Fibroblast of skin of left quadriceps (primary cell): ENCODE data around the gene RSRC2.
"Not testable (repeated sequence)": the region's sequence is repeated elsewhere in the genome, so short reads cannot be mapped to it uniquely, and the experiment has no call there.

ENCODE experiments used
- DNase-seq, 2 experiments: peaks; one replicate each; pipeline ENCODE4 v3.0.0-alpha.2; 2013; ENCODE audit warnings: low read depth in 2 of 2

Gene RSRC2, protein sequence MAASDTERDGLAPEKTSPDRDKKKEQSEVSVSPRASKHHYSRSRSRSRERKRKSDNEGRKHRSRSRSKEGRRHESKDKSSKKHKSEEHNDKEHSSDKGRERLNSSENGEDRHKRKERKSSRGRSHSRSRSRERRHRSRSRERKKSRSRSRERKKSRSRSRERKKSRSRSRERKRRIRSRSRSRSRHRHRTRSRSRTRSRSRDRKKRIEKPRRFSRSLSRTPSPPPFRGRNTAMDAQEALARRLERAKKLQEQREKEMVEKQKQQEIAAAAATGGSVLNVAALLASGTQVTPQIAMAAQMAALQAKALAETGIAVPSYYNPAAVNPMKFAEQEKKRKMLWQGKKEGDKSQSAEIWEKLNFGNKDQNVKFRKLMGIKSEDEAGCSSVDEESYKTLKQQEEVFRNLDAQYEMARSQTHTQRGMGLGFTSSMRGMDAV

DNA sequence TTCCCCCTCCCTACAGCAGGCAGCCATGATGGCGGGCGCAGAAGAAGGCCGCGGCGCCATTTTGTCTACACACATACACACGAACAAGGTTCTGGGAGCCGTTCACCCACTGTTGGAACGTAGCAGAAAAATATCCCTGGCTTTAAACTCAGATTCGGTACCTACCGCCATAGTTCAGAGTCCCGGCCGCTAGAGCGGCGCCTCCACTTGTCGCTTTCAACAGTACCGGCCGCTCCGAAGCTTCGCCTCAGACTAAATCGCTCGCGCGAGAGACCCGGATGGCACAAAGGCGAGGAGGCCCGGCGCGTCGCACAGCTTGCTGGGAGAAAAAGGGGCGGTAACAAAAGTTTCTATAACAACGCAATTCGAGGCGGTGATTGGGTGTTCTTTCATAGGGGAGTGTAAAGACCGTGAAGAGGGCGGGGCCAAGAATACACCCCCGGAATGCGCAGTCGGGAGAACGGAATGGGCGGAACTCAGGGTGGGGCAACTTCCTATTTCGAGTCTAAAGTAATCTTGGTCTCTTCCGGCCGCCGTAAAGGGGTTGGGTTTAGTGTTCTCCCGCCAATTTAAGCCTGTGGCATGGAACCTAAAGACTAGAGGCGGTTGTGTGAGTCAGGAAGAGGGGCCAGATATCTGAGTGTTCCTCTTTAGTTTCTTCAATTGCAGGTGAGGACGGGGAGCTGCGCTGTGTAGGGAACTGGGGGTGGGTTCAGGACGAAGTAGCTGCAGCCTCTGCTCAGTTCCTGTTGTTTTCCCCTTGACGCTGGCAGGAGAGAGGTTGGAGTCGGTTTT lies at the start of gene RSRC2, which contains the start of gene KNTC1:
TSS of gene RSRC2 (minus strand) at position 254 of the 795 bp plus-strand sequence. CDS start at position 171, 83 bp downstream.
TSS of gene KNTC1 (plus strand) at position 567 of the 795 bp plus-strand sequence. CDS start 2,815 bp downstream, outside the sequence.
- peak; percentile 100 for DNase-seq

DNA sequence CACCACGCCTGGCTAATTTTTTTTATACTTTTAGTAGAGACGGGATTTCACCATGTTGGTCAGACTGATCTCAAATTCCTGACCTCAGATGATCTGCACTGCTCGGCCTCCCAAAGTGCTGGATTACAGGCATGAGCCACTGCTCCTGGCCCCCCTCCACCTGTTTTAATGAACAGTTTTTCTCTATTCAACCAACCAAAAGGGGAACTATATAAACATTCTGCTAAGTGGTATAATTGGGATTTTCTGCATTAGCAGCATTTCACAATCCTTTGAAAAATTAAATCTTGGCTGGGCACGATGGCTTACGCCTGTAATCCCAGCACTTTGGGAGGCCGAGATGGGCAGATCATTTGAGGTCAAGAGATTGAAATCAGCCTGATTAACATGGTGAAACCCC lies 45.1 kb upstream of the RSRC2 start:
- DNase-seq = no peak

DNA sequence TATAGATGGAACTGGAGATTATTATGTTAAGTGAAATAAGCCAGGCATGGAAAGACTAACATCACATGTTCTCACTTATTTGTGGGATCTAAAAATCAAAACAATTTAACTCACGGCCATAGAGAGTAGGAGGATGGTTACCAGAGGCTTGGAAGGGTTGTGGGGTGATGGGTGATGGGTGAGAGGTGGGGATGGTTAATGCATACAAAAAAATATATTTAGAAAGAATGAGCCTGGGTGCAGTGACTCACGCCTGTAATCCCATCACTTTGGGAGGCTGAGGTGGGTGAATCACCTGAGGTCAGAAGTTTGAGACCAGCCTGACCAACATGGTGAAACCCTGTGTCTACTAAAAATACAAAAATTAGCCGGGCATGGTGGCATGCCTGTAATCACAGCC lies 43.3 kb upstream of the RSRC2 start:
- not testable (repeated sequence) for DNase-seq

DNA sequence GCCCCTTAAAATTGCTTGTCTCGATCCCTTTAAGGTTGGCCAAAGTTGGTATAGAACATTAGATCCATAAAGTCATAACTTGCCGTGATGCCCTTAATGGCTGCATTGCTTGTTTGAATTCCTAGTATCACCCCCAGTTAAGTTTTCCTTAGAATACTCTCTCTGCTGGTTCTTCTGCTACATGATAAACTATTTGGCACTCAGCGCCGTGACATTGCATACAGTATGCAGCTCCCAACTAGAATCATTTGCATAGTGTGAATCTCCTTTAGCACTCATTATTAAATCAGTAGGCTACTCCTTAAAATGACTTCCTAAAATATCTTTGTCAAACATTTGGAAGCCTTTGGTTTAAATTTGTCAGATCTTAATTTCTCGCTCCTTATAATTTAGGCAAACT lies 42.6 kb upstream of the RSRC2 start:
- DNase-seq = no peak

DNA sequence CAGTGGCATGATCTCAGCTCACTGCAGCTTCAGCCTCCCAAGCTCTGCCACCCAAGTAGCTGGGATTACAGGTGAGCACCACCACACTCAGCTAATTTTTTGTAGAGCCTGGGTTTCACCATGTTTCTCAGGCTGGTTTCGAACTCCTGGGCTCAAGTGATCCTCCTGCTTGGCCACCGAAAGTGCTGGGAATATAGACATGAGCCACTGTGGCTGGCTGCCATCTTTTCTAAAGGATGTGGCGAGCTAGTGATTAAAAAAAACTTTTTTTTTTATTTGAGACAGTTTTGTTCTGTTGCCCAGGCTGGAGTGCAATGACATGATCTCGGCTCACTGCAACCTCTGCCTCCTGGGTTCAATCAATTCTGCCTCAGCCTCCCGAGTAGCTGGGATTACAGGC lies 40.1 kb upstream of the RSRC2 start:
- DNase-seq = not testable (repeated sequence)

DNA sequence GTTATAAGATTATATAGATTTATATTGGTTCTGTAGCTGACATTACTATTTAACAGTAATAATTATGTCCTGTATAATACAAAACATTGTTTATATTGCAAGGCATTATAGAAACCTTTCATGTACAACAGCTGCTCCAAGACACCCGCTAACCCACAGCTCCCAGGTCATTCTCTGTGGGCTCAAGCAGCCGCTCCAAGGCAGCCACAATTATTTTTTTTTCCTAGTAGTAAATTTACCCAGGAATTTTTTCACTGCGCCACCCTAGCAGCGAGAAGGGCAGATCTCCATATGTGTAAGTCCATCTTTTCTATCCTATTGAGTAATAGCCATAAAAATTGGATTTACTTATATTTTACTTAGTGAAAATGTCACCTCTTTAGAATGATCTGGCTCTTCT lies 36.6 kb upstream of the RSRC2 start:
- no peak for DNase-seq

DNA sequence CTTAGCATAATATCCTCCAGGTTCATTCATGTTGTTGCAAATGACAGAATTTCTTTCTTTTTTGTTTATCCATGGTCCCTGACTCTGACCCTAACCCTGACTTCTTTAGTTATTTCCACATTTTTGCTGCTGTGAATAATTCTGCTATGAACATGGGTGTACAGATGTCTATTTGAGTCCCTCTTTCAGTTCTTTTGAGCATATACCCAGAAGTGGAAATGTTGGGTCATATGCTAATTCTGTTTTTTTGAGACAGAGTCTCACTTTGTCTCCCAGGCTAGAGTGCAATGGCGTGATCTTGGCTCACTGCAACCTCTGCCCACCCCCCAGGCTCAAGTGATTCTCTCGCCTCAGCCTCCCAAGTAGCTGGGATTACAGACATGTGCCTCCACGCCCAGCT lies 33.4 kb upstream of the RSRC2 start:
- no peak for DNase-seq

DNA sequence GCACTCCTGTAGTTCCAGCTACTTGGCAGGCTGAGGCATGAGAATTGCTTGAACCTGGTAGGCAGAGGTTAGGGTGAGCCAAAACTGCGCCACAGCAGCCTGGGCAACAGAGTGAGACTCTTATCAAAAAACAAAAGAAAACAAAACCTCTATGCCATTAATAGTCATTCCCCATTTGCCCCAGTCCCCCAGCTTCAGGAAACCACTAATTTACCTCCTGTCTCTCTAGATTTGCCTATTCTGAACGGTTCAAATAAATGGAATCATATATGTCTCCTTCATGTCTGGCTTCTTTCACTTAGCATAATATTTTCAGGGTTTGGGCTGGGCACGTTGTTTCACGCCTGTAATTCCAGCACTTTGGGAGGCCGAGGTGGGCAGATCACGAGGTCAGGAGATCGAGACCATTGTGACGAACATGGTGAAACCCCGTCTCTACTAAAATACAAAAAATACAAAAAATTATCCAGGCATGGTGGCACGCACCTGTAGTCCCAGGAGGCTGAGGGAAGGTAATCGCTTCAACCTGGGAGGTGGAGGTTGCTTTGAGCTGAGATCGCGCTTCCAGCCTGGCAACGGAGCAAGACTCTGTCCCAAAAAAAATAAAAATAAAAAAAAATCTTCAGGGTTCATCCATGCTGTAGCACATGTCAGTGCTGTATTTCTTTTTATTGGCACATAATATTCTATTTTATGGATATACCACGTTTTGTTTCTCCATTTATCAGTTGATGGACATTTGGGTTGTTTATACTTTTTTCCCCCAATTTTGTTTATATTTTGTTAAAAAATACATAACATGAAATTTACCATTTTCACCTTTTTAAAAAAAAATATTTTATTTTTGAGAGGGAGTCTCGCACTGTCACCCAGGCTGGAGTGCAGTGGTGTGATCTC lies 32.3 kb upstream of the RSRC2 start:
- no peak for DNase-seq

DNA sequence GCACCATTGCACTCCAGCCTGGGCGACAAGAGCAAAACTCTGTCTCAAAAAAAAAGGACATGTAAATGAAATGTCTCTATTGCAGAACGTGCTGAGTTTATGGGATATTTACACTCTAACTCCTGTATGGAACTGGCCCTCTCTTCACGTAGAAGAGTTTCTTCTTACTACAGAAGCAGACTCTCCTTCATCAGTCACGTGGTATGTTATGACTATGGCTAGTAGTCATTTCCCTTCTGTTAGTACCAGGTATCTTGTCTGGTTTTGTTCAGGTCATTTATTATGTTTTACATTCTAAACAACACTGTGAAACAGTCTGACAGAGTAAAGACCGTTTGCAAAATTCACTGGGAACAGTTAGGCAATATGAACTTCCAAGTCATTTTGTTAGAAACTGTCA lies 20.6 kb upstream of the RSRC2 start:
- no peak for DNase-seq

DNA sequence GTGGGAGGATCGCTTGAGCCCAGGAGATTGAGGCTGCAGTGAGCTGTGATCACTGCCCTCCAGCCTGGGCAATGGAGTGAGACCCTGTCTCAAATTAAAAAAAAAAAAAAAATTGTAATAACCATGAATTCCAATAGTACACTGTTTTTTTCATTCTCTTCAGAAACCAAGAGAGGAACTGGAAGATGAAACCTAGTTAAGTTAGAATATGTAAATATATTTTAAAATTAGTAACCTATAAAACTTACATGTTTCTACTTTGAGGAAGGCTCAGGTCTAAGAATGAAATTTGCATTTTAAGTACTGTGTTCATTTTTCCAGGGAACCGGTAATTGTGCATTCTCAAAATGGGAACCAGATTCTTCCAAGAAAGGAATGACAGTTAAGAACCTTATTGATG lies 19.1 kb upstream of the RSRC2 start:
- DNase-seq = no peak

DNA sequence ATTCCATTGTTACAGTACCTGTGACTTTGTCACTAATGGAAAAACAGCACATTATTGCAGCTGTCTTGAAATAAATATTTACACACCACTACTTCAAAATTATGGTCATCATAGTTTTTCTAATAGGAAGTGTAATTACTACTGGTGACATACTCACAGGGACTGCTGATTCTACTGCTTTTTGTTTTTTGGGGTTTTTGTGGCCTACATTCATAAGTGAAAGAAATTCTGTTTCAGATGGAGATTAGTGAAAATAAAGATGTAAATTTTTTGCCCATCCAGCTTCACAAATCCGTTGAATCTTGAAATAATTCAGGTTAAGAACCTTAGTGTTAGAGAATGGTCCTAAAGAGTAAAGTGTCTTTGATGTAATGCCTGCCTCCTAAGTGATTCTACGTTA lies 17.8 kb upstream of the RSRC2 start:
- no peak for DNase-seq

DNA sequence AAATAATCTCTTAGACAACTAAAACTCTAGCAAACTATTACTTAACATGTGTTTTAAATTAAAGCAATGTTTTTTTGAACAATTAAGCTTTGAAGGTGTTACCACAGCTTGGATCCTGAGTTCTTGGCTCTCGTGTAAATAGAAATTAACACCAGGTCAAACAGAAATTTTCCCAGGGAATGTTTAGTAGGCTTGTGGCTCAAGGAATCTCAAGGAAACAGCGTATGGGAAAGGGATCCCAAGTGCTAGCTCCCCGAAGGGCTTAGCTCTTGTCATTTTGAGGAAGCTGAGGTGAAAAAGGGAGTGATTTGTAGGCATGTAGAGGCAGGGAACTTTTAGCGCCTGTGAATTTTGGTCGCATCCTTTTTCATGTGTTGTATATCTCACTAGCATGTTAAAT lies 11.8 kb upstream of the RSRC2 start:
- DNase-seq = no peak

DNA sequence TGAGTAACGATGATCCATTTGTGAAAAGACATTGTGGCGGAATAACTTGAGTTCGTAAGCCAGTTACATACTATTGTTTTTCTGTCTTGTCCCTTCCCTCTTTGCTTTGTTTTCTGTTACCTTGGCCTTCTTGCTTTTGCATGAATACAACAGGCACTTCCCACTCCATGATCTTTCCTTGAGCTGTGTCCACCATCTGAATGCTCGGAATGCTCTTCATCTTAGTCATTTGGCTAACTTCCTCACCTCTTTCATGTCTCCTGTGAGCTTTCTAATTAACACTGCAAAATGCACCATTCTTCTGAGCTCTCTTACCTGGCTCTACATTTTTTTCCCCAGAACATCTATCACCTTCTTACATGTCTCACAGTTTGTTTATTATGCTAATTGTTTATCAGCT lies 10.3 kb upstream of the RSRC2 start:
- no peak for DNase-seq

DNA sequence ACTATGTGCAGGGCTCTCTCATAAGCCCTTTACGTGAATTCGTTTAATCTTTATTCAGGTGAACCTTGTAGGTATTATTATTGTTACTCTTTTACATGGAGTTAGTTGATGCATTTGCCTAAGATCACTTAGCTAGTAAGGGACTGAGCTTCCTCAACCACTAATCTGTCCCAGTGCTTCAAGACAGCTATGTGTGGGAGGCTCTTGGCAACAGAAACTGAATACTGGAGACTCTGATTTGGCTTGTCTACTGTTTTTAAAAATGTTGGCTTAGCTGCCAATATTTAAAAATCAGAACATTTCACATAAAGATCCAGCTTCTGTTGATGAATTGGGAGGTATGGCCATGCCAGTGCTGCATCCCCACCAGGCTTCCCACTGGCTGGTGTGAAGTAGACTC lies 7.1 kb upstream of the RSRC2 start:
- no peak for DNase-seq

DNA sequence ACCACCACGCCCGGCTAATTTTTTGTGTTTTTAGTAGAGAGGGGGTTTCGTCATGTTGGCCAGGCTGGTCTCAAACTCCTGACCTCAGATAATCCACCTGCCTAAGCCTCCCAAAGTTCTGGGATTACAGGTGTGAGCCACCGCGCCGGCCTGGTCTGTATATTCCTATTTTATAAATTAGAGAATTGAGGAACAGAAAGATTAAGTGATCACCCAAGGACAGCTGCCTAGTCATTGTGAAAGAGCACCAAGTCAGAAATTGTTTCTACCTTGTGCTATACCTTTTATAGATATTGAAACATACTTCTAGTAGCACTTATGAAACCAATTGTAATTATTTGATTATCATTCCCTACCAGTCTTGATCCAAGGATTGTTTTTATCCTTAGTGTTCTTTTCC lies 2.3 kb upstream of the RSRC2 start:
- DNase-seq = no peak

DNA sequence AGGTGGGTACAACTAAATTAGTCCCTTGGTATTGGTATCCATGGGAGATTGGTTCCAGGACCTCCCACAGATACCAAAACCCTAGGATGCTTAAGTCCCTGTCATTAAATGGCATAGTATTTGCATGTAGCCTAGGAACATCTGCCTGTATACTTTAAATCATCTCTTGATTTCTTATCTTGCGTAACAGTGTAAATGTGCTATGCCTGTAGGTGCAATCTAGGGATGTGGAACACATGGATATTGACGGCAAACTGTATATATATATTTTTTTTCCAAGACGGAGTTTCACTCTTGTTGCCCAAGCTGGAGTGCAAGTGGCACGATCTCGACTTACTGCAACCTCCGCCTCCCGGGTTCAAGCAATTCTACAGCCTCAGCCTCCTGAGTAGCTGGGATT lies 1.8 kb upstream of the RSRC2 start:
- DNase-seq = no peak

DNA sequence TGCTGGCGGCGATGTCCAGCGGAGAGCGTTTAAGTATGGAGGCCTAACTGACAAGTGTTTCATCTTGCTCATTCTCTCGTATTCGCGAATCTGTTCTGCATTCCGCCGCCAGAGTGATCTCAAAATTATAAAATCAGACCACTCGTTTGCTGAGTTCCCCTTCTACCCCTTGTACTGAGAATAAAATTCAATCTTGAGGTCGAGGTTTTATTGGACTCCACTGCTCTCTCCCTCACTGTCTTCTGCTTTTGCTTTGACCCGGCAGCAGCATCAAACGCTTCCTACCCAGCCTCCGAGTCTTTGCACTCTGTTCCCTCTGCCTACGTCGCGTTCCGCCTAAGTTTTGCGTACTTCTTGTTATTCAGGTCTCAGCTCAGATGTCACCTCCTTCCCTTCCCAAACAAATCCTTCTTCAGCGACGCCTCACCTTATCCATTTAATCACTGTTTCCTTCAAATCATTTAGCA lies 775 bp upstream of the RSRC2 start:
- DNase-seq = no peak

DNA sequence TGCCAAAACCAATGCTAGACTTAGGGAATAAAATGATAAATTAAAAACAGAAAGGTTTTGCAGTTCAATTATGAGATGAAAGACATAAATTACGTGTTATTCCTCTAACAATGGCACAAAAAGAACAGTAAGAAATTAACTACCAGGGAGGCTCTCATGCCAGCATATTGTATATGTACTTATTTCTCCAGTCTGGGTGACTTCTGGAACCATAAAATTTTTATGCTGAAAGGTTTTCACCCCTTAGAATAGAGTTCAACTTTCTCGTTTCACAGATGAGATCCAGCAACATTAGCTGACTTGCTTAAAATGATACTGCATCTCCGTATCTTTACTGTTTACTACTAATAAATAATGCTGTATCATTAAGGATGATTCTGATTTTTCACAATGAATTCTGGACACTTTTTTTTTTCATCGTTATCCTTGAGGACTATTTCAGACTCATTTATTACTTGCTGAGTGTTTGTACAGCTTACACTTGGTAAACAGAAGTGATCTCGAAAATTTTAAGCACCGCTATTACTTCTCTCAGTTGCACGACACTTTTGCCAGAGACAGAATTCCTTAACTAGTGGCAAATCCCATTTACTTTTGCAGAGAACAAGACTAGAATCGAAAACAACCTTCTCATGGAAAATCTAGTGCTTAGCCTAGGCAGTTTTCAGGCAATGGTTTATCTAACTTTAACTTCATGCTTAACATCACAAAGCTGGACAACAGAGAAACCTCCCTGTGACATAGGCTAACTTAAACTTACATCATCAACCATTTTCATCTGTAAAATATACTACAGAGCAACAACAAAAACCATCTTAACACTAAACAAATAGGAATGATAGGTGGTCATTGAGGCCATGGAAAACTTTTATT lies 2.7 kb downstream of the RSRC2 start:
- DNase-seq = no peak

DNA sequence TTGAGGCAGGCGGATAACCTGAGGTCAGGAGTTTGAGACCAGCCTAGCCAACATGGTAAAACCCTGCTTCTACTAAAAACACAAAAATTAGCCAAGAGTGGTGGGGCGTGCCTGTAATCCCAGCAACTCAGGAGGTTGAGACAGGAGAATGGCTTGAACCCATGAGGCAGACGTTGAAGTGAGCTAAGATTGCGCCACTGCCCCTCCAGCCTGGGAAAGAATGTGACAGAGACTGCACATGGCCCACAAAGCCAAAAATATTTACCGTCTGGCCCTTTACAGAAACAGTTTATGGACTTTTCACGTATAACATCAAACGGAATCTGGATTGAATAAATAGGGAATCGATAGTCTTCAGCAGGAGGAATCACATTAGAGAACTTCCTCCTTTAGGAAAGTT lies 3.5 kb downstream of the RSRC2 start:
- DNase-seq = no peak

DNA sequence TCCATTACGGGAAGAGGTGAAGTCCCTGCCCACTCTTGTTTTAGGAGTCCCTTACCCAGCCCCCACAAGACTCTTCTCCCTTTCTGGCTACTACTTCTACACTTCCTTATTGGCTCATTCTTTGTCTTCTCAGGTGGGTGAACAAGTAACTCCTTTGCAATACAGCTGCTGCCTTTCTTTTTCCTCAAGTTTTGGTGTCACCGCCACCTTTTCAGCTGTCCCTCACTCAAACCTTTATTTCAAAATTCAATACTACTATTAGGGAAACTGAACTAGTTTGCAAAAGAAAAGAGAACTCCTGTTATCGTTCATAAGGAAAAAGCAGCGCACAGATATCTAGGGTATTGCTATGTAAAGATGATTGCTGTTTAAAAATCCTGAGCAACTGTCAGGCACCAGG lies 6.1 kb downstream of the RSRC2 start:
- no peak for DNase-seq

DNA sequence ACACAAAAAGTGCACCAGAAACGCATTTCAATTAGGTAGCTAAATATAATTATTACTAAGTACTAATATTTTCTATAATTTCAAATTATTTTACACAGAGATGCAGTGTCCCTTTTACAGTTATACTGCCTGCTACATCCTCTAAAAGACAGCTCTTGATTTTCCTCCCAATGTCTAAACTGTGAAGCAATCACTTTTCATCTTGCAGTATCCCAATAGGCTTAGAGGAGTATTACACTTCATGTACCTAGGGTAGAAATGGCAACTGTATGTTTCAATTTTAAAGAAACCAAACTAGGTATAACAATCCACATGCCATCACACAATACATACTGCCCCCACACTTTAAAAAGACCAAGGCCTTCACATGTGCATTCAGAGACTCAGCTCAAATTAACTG lies 7.3 kb downstream of the RSRC2 start:
- no peak for DNase-seq
